Mucosa of stomach (tissue), 1 donor: ENCODE data around the gene ISOC1.

Experiments
- H3K27me3 ChIP-seq: one replicate; pipeline ENCODE4 v1.7.0; 2013; ENCODE audit warnings: mild to moderate bottlenecking, low read length; ENCODE audit not compliant: control insufficient read depth, insufficient read depth
- H3K36me3 ChIP-seq: one replicate; pipeline ENCODE4 v1.7.0; 2013; ENCODE audit warnings: low read length; ENCODE audit not compliant: control insufficient read depth, insufficient read depth
- H3K4me1 ChIP-seq: one replicate; pipeline ENCODE4 v1.7.0; 2013; ENCODE audit warnings: mild to moderate bottlenecking, low read length; ENCODE audit not compliant: control insufficient read depth, insufficient read depth
- H3K4me3 ChIP-seq: one replicate; pipeline ENCODE4 v1.7.0; 2013; ENCODE audit warnings: low read length
- H3K9ac ChIP-seq: one replicate; pipeline ENCODE4 v1.7.0; 2013; ENCODE audit warnings: mild to moderate bottlenecking, low read length, moderate library complexity
- H3K9me3 ChIP-seq: one replicate; pipeline ENCODE4 v1.7.0; 2013; ENCODE audit warnings: mild to moderate bottlenecking, low read length, moderate library complexity; ENCODE audit not compliant: control insufficient read depth
- donor health status: Pancreatic carcinoma.

Gene ISOC1

DNA sequence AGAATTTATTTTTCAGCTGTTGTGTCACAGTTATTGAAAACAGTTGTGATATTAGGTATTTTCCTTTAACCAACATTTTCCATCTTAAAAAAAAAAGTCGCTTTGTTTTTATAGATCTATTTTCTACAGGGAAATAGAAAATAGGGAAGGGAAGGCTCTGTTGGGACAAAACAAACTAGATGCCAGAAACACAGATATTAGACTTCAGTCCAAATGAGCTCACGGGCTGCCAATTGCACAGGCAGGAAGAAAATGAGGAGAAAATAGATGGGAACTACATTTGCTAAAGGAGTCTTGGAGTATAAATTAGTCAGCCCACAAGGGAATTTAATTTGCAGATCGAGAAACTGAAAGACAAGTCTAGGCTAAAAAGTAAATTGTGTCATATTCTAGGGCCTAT is 21.4 kb upstream of the ISOC1 start:
- H3K27me3 ChIP-seq, result no peaks in the 10 kb centered on the region
- H3K9me3 ChIP-seq, result no peaks in the 10 kb centered on the region
- H3K4me1 ChIP-seq, result no peaks in the 10 kb centered on the region
- H3K4me3 ChIP-seq, result no peak overlapping the region
- H3K36me3 ChIP-seq, result no peaks in the 10 kb centered on the region
- H3K9ac ChIP-seq, result no peak overlapping the region

DNA sequence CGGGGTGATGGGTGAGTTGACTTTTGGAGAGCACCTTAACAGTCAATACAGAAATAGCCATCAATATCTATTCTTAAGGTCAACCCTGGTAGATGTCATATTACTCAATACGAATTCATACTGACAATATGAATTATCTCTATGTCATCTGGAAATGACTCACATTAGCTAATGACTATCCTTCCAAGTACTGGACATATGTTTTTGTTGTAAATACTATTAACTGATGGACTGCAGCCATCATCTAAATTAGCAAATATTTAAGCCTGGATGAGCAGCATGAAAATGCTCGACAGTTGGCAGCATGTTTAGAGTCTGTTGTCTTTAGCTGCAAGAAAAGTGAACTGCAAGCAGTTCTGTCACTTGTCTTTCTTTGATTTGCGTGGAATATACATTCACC is 19.6 kb upstream of the ISOC1 start:
- Histone ChIP-seq H3K27me3 (no peaks in the 10 kb centered on the region), H3K9ac (no peak overlapping the region), H3K36me3 (no peaks in the 10 kb centered on the region)

GRCh38 chr5:129077433-129078075 is 17.0 kb upstream of the ISOC1 start:
- no peaks in the 10 kb centered on the region for H3K36me3 ChIP-seq
- no peaks in the 10 kb centered on the region for H3K4me1 ChIP-seq
- no peak overlapping the region for H3K9ac ChIP-seq
- H3K27me3 ChIP-seq, result no peaks in the 10 kb centered on the region
- H3K9me3 ChIP-seq, result no peaks in the 10 kb centered on the region
- no peak overlapping the region for H3K4me3 ChIP-seq

More for the DNA sequence above, 19.6 kb upstream of the ISOC1 start:
- Histone ChIP-seq H3K4me3 (no peak overlapping the region), H3K9me3 (no peaks in the 10 kb centered on the region), H3K4me1 (no peaks in the 10 kb centered on the region)

- H3K27me3 ChIP-seq, result no peaks in the 10 kb centered on the region
- no peak overlapping the region for H3K9ac ChIP-seq
- H3K9me3 ChIP-seq, result no peaks in the 10 kb centered on the region
- H3K36me3 ChIP-seq, result no peaks in the 10 kb centered on the region
- no peak overlapping the region for H3K4me3 ChIP-seq
- H3K4me1 ChIP-seq, result no peaks in the 10 kb centered on the region
These were observed 16.3 kb upstream of the ISOC1 start for GRCh38 chr5:129078247-129078646.

DNA sequence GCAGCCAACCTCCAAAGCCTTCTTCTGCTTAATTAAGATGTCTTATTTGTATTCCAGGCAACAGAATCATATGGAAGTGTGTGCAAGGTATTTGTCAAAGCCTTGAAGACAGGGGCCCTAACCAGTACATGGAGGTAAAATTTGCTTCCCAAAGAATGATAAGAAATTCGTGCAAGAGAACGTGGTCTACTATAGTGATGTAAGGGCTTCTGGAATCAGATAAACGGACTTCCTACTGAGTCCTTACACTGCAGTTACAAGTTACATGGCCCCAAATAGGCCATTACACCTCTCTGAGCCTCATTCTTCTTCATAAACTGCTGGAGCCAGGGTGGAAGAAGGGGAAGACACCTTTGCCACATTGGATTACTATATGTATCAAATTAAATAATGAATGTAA is 15.9 kb upstream of the ISOC1 start:
- Histone ChIP-seq H3K9me3 (no peaks in the 10 kb centered on the region), H3K4me1 (no peaks in the 10 kb centered on the region), H3K27me3 (no peaks in the 10 kb centered on the region), H3K4me3 (no peak overlapping the region), H3K9ac (no peak overlapping the region), H3K36me3 (no peaks in the 10 kb centered on the region)

DNA sequence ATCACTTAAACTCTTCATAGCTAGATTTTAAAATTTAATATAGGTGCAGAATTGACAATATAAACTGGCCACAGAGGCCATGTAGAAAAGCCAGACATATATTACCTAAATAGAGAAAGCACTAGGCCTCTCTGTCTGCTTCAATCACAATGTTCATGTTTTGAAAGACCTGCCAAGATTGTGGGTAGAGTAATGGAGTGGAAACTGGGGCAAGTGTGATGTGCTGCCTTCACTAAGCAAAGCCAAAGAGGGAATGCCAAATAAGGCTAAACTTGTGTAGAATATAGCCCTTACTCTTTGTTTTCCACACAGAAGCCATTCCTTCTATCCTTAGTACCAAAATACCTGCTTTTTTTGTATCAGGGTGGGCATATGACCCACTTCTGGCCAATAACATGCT is 15.1 kb upstream of the ISOC1 start:
- Histone ChIP-seq H3K4me1 (no peaks in the 10 kb centered on the region), H3K27me3 (no peaks in the 10 kb centered on the region), H3K36me3 (no peaks in the 10 kb centered on the region), H3K9ac (no peak overlapping the region), H3K9me3 (no peaks in the 10 kb centered on the region), H3K4me3 (no peak overlapping the region)

DNA sequence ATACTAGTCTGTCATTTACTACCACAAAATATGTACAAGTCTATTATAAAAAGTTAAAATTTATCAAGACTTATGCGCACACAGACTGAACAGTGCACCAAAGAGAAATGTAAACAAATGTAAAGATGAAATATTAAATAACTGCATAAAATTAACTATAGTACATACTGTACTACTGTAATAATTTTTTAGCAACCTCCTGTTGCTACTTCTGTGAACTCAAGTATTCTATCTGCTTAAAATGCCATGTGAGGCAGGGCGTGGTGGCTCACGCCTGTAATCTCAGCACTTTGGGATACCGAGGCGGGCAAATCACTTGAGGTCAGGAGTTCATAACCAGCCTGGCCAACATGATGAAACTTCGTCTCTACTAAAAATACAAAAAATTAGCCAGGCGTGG is 13.8 kb upstream of the ISOC1 start:
- Histone ChIP-seq H3K9me3 (no peaks in the 10 kb centered on the region), H3K4me3 (no peak overlapping the region), H3K36me3 (no peaks in the 10 kb centered on the region), H3K9ac (no peak overlapping the region), H3K27me3 (no peaks in the 10 kb centered on the region), H3K4me1 (no peaks in the 10 kb centered on the region)

DNA sequence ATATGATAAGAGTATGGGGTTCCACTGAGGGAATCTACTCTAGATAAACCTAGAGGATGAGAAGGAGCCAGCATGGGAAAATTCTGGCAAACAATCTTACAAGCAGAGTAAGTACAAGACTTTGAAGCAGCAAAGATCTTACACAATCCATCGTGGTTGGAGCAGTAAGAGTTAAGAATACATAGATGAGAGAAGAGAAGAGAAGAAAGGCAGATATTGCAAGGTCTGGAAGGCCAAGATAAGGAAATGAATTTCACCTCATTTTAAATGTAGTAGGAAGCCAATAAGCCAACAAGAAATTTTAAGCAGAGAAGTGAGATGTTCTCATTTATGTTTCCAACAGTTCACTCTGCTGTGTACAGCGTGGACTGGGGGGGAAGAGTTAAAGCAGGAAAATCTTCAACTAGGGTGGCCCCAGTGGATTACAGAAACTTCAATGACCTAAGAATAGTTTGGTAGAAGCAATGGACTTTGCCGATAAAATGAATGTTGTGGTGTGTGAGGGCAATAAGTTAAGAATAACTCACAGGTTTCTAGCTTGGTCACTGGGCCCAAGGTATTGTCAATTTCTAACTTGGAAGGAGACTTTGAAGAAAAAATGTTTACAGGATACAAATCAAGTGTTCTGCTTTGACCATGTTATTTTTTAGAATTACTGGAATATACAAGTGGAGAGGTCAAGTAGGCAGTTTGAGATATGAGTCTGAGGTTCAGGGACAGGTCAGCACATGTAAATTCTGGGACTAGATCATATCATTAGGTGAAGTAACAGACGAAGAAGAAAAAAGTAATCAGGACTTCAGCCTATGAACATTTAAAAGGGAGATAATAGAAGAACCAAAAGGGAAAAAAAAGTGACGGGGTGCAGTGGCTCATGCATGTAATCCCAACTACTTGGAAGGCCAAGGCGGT is 12.1 kb upstream of the ISOC1 start:
- H3K27me3 ChIP-seq, result no peaks in the 10 kb centered on the region
- H3K9me3 ChIP-seq, result no peaks in the 10 kb centered on the region
- H3K4me1 ChIP-seq, result no peaks in the 10 kb centered on the region
- H3K4me3 ChIP-seq, result no peak overlapping the region
- H3K9ac ChIP-seq, result no peak overlapping the region
- H3K36me3 ChIP-seq, result no peaks in the 10 kb centered on the region

- H3K4me3 ChIP-seq, result peak overlapping the region; percentile 47
- H3K9me3 ChIP-seq, result no peaks in the 10 kb centered on the region
- H3K36me3 ChIP-seq, result no peaks in the 10 kb centered on the region
- peaks cover 5% of the 10 kb centered on the region for H3K27me3 ChIP-seq
- H3K9ac ChIP-seq, result peak overlapping the region; percentile 67
- peaks cover 14% of the 10 kb centered on the region for H3K4me1 ChIP-seq
These were observed 663 bp downstream of the ISOC1 start for GRCh38 chr5:129094924-129095899.

GRCh38 chr5:129096382-129096991 is 1.9 kb downstream of the ISOC1 start:
- no peak overlapping the region for H3K4me3 ChIP-seq

DNA sequence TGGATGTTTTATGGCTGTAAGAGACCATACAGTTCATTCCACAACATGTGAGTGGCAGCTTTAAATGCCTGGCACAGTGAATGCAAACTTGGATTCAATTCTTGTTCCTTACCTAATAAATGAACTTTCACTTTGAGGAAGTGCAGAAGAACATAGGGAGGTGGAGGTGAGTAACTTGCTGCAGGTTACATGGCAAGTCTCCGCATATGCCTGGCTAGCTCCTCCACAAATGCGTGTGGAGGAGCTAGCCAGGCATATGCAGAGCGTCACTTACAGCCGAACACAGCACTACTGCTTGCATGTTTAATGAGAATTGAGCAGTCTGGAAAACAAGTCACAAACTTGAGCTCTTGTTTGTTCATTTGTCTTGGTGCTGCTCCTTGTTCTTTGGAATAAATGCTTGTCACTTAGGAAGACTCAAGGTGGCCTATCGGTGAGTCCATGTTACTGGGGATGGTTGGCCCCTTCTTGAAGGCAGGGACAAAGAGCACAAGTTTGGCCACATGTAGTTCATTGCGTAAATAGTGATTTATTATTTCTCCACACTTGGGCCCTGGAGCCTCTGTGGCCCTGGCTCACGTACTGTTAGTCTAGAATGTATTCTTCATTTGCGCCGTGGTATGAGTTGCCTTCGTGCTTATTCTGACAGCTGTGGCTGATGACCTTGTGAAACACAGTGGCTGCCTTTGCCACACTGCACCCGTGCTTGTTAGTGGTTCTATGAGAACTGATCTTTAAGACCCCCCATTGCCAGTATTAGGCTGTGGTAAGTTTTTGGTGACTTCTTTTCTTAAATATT is 3.1 kb downstream of the ISOC1 start:
- H3K36me3 ChIP-seq, result no peaks in the 10 kb centered on the region
- H3K9me3 ChIP-seq, result no peaks in the 10 kb centered on the region
- no peaks in the 10 kb centered on the region for H3K27me3 ChIP-seq
- peaks cover 14% of the 10 kb centered on the region for H3K4me1 ChIP-seq
- no peak overlapping the region for H3K9ac ChIP-seq
- H3K4me3 ChIP-seq, result no peak overlapping the region

More at GRCh38 chr5:129096382-129096991, 1.9 kb downstream of the ISOC1 start:
- Histone ChIP-seq H3K9ac (no peak overlapping the region), H3K4me1 (peaks cover 14% of the 10 kb centered on the region), H3K9me3 (no peaks in the 10 kb centered on the region), H3K36me3 (no peaks in the 10 kb centered on the region), H3K27me3 (no peaks in the 10 kb centered on the region)
